GM19035 (cell line): ENCODE measurements around the gene RBMS2.
"Not testable (repeated sequence)": the region's sequence is repeated elsewhere in the genome, so short reads cannot be mapped to it uniquely, and the experiment has no call there.

Experiments
- ATAC-seq: cut with Tn5 transposase; IDR thresholded peaks from one replicate; pipeline ENCODE4 v1.9.1; 2021; ENCODE audit not compliant: unreplicated experiment

RBMS2 gene

GRCh38 chr12:56514014-56514318 lies 7.7 kb upstream of the RBMS2 start:
- not testable (repeated sequence) for ATAC-seq

GRCh38 chr12:56517854-56518253 lies 3.8 kb upstream of the RBMS2 start:
- ATAC-seq = no peak

GRCh38 chr12:56518570-56518969 lies 3.0 kb upstream of the RBMS2 start:
- ATAC-seq = no peak

- ATAC-seq = no peak
Observed at GRCh38 chr12:56520048-56520447, 1.6 kb upstream of the RBMS2 start.

- ATAC-seq = no peak
Observed at GRCh38 chr12:56520506-56520905, 1.1 kb upstream of the RBMS2 start.

GRCh38 chr12:56521209-56521589 lies 421 bp upstream of the RBMS2 start:
- ATAC-seq = no peak

GRCh38 chr12:56522411-56523193 lies 982 bp downstream of the RBMS2 start:
- no peak for ATAC-seq

- ATAC-seq = no peak
Observed at GRCh38 chr12:56528846-56529245, 7.2 kb downstream of the RBMS2 start.

- ATAC-seq = no peak
Observed at GRCh38 chr12:56529656-56530055, 8.0 kb downstream of the RBMS2 start.

- ATAC-seq = no peak
Observed at GRCh38 chr12:56530390-56531055, 8.9 kb downstream of the RBMS2 start.

GRCh38 chr12:56537546-56537945 lies 15.9 kb downstream of the RBMS2 start:
- no peak for ATAC-seq

GRCh38 chr12:56541631-56542030 lies 20.0 kb downstream of the RBMS2 start:
- no peak for ATAC-seq

- no peak for ATAC-seq
Observed at GRCh38 chr12:56542164-56542563, 20.5 kb downstream of the RBMS2 start.

- ATAC-seq = no peak
Observed at GRCh38 chr12:56545023-56545604, 23.5 kb downstream of the RBMS2 start.

- ATAC-seq = no peak
Observed at GRCh38 chr12:56546680-56547079, 25.1 kb downstream of the RBMS2 start.

GRCh38 chr12:56551070-56551469 lies 29.4 kb downstream of the RBMS2 start:
- no peak for ATAC-seq

GRCh38 chr12:56565510-56566101 lies 44.0 kb downstream of the RBMS2 start:
- ATAC-seq = no peak

- ATAC-seq = no peak
Observed at GRCh38 chr12:56568146-56568545, 46.5 kb downstream of the RBMS2 start.

- ATAC-seq = no peak
Observed at GRCh38 chr12:56571121-56571520, 49.5 kb downstream of the RBMS2 start.

- no peak for ATAC-seq
Observed at GRCh38 chr12:56572288-56572687, 50.7 kb downstream of the RBMS2 start.

- ATAC-seq = no peak
Observed at GRCh38 chr12:56574210-56574609, 52.6 kb downstream of the RBMS2 start.

- ATAC-seq = not testable (repeated sequence)
Observed at GRCh38 chr12:56577248-56577647, 55.6 kb downstream of the RBMS2 start.
